Activated naive CD4-positive, alpha-beta T cell treated with anti-CD3 and anti-CD28 coated beads, Interleukin-2, amount 10 ng/mL, durations not matched to agents 7 days and 5 days (primary cell): ENCODE data around the gene SLCO6A1.

Experiments
- CTCF ChIA-PET: fragments of 350-600 bp; sonication (Branson Sonifier 250); formaldehyde crosslinking; loops from one replicate; lab custom pipeline; 2021; ENCODE audit warnings: antibody characterized with exemption; lab: Charles Lee
- DNase-seq: peaks from one replicate; pipeline ENCODE4 v3.0.0-alpha.2; 2020
- H3K27ac Mint-ChIP-seq: one replicate; pipeline ENCODE4 v1.8.0; 2021; ENCODE audit warnings: mild to moderate bottlenecking, moderate library complexity, mixed read lengths
- H3K27me3 Mint-ChIP-seq: one replicate; pipeline ENCODE4 v1.8.0; 2021; ENCODE audit warnings: mild to moderate bottlenecking, mixed read lengths
- H3K36me3 Mint-ChIP-seq: one replicate; pipeline ENCODE4 v1.8.0; 2021; ENCODE audit warnings: mixed read lengths
- H3K4me1 Mint-ChIP-seq: one replicate; pipeline ENCODE4 v1.8.0; 2021; ENCODE audit warnings: mixed read lengths
- H3K4me3 Mint-ChIP-seq: one replicate; pipeline ENCODE4 v1.8.0; 2021; ENCODE audit warnings: mild to moderate bottlenecking, moderate library complexity, mixed read lengths
- H3K9me3 Mint-ChIP-seq: one replicate; pipeline ENCODE4 v1.8.0; 2021; ENCODE audit warnings: mixed read lengths

The SLCO6A1 gene

GRCh38 chr5:102385365-102385764, 113.4 kb downstream of the SLCO6A1 start:
- CTCF ChIA-PET: no interaction called here
- H3K27ac Mint-ChIP-seq: no peak overlapping the region

GRCh38 chr5:102380174-102380573, 118.6 kb downstream of the SLCO6A1 start:
- CTCF ChIA-PET: no interaction called here
- Mint-ChIP-seq H3K4me1 (no peaks in the 10 kb centered on the region), H3K36me3 (no peaks in the 10 kb centered on the region), H3K9me3 (peaks cover 3% of the 10 kb centered on the region), H3K27ac (no peak overlapping the region), H3K27me3 (no peaks in the 10 kb centered on the region), H3K4me3 (no peak overlapping the region)
- no peak for DNase-seq

More at GRCh38 chr5:102385365-102385764, 113.4 kb downstream of the SLCO6A1 start:
- DNase-seq: no peak
- H3K27me3 Mint-ChIP-seq: no peaks in the 10 kb centered on the region
- H3K36me3 Mint-ChIP-seq: no peaks in the 10 kb centered on the region
- no peaks in the 10 kb centered on the region for H3K4me1 Mint-ChIP-seq
- peaks cover 5% of the 10 kb centered on the region for H3K9me3 Mint-ChIP-seq
- no peak overlapping the region for H3K4me3 Mint-ChIP-seq

GRCh38 chr5:102375876-102376275, 122.9 kb downstream of the SLCO6A1 start:
- H3K9me3 Mint-ChIP-seq: no peaks in the 10 kb centered on the region
- CTCF ChIA-PET: no interaction called here

GRCh38 chr5:102375272-102375671, 123.5 kb downstream of the SLCO6A1 start:
- no peak for DNase-seq
- Mint-ChIP-seq H3K4me3 (no peak overlapping the region), H3K36me3 (no peaks in the 10 kb centered on the region), H3K4me1 (no peaks in the 10 kb centered on the region), H3K9me3 (no peaks in the 10 kb centered on the region), H3K27ac (no peak overlapping the region), H3K27me3 (no peaks in the 10 kb centered on the region)
- CTCF ChIA-PET: no interaction called here

More at GRCh38 chr5:102375876-102376275, 122.9 kb downstream of the SLCO6A1 start:
- Mint-ChIP-seq H3K4me3 (no peak overlapping the region), H3K4me1 (no peaks in the 10 kb centered on the region), H3K36me3 (no peaks in the 10 kb centered on the region), H3K27me3 (no peaks in the 10 kb centered on the region), H3K27ac (no peak overlapping the region)
- no peak for DNase-seq

- no peaks in the 10 kb centered on the region for H3K27me3 Mint-ChIP-seq
- no peak overlapping the region for H3K4me3 Mint-ChIP-seq
- no peaks in the 10 kb centered on the region for H3K4me1 Mint-ChIP-seq
- H3K9me3 Mint-ChIP-seq: no peaks in the 10 kb centered on the region
- no peak for DNase-seq
- no peaks in the 10 kb centered on the region for H3K36me3 Mint-ChIP-seq
- CTCF ChIA-PET: no interaction called here
- no peak overlapping the region for H3K27ac Mint-ChIP-seq
These were observed 130.4 kb downstream of the SLCO6A1 start for GRCh38 chr5:102368392-102368791.

GRCh38 chr5:102341681-102342288, 157.0 kb downstream of the SLCO6A1 start:
- no peaks in the 10 kb centered on the region for H3K4me1 Mint-ChIP-seq
- H3K36me3 Mint-ChIP-seq: no peaks in the 10 kb centered on the region
- DNase-seq: no peak
- CTCF ChIA-PET: no interaction called here
- H3K9me3 Mint-ChIP-seq: peaks cover 1% of the 10 kb centered on the region
- H3K4me3 Mint-ChIP-seq: no peak overlapping the region
- no peak overlapping the region for H3K27ac Mint-ChIP-seq
- H3K27me3 Mint-ChIP-seq: no peaks in the 10 kb centered on the region

GRCh38 chr5:102324714-102325113, 174.1 kb downstream of the SLCO6A1 start:
- Mint-ChIP-seq H3K4me3 (no peak overlapping the region), H3K4me1 (no peaks in the 10 kb centered on the region), H3K27me3 (no peaks in the 10 kb centered on the region), H3K9me3 (no peaks in the 10 kb centered on the region), H3K36me3 (no peaks in the 10 kb centered on the region), H3K27ac (no peak overlapping the region)
- no peak for DNase-seq
- CTCF ChIA-PET: interaction anchor here (1.1 kb wide), 1 partner anchor 22 kb away, joined by 3 read pairs; no protein-coding TSS in a partner anchor
